ENCODE results near the gene RIMOC1.
"Not testable (repeated sequence)": the region's sequence is repeated elsewhere in the genome, so short reads cannot be mapped to it uniquely, and the experiment has no call there.

RIMOC1 gene

DNA sequence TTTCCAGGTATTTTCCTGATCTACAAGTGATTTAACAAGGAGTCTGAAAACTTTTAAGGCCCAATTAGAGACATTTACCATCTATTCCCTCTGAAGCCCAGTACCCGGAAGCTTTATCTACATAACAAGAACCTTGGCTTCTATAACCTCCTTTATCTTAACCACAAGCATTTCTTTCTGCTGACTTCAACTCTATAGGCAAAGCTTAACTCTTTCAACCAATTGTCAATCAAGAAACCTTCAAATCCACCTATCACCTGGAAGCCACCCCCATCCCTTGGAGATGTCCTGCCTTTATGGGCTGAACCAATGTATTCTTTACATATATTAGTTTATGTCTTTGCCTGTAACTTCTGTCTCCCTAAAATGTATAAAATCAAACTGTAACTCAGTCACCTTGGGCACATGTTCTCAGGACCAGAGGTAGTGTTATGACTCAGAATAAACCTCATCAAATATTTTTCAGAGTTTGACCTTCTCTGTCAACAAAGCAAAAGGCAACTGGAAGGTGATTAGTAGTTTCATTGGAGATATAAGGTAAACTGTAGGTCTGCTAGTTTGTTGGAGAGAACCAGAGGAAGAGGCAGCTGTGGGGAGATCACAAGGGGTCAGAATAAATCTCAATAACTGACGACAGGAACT, 13.0 kb upstream of the RIMOC1 start:
- DNase-seq (ENCODE audit: low read depth in 2 of 2), result no peak

- DNase-seq (ENCODE audit: low read depth in 2 of 2), result no peak
Observed at GRCh38 chr5:41892031-41892430, 12.1 kb upstream of the RIMOC1 start.

DNA sequence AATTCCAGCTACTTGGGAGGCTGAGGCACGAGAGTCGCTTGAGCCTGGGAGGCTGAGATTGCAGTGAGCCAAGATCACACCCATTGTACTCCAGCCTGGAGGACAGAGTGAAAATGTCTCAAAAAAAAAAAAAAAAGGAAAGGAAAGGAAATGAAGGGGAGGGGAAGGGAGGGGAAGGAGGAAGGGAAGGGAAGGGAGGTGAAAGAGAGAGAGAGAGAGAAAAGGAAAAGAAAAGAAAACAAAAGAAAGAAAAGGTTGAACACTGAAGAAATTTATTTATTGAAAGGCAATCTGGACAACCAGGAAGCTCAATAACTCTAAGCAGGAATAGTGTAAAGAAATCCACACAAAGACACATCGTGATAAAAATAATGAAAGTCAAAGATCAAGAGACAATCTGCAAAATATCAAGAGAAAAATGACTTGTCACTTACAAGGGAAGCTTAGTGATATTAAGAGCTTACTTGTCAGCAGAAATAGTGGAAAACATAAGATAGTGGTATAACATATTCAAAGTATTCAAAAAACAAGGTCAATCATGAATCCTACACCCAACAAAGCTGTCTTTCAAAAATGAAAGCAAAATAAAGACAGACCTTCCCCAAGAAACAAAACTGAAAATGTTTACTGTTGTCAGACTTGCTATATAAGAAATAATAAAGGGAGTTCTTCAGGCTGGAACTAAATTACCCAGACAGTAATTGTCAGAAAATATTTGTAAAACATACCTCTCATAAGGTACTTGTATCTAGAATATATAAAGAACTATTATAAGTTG, 10.9 kb upstream of the RIMOC1 start:
- no peak for DNase-seq (ENCODE audit: low read depth in 2 of 2)

DNA sequence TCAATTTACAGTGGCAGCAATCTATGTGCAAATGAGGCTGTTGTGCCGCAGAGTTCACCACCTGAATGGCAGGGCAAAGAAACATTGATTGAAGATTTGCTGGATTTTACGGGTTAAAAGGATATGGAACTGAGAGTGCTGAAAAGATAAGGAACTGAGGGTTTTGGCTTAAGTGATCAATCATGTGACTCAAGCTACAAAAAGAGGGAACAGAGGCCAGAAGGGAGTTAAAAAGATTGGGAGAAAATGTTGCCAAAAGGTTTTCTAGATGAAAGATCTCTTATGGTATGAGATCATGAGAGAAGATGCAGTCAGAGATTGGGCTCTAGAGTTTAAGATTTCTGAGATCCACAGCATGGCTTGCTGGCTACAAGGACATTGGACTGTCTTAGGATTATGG, 7.9 kb upstream of the RIMOC1 start:
- no peak for DNase-seq (ENCODE audit: low read depth in 2 of 2)

DNA sequence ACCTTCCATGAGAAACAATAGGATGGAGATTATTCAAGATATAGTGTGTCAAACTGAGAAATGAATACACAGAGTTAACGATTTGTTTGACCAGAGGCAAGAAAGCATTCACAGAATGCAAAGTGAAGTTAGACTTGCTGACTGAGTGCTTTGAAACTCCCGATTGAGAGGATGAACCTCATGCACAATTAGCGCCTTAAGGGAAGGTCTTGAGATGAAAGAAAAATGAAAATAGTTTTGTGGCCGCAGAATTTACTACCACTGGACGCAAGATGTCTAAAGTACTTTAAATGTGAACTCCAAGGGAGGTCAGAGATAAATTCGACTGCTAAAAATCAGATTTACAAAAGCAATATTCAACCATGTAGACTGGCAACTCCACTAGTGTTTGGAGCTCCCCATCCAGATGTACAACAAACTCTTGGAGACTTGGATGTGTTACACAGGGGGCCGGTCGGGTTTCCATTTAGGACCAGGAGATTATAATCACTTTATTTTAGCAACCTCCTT, 707 bp upstream of the RIMOC1 start:
- DNase-seq (ENCODE audit: low read depth in 2 of 2), result no peak

- DNase-seq (ENCODE audit: low read depth in 2 of 2), result no peak
Observed at GRCh38 chr5:41906151-41906550, 2.0 kb downstream of the RIMOC1 start.

- DNase-seq (ENCODE audit: low read depth in 2 of 2), result no peak
Observed at GRCh38 chr5:41908374-41909079, 4.4 kb downstream of the RIMOC1 start.

DNA sequence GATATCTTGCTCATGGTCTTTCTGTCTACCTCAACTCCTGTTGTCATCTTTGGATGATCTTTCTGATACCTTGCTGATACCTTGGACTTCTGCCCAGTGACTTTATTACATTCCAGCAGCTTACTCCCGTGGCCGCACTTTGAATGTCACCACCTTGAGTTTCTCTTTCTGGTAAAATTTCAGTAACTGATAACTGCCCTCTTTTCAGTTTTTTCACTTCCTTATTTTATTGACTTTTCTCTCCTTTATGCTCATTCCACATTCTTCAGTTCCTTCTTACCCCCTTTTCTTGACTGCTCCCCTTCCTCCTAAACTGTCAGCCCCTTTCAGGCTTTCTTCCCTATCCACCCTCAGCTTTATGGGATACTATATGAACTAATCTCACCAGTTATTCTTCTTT, 14.0 kb downstream of the RIMOC1 start:
- no peak for DNase-seq (ENCODE audit: low read depth in 2 of 2)

- no peak for DNase-seq (ENCODE audit: low read depth in 2 of 2)
Observed at GRCh38 chr5:41921166-41921565, 17.0 kb downstream of the RIMOC1 start.

DNA sequence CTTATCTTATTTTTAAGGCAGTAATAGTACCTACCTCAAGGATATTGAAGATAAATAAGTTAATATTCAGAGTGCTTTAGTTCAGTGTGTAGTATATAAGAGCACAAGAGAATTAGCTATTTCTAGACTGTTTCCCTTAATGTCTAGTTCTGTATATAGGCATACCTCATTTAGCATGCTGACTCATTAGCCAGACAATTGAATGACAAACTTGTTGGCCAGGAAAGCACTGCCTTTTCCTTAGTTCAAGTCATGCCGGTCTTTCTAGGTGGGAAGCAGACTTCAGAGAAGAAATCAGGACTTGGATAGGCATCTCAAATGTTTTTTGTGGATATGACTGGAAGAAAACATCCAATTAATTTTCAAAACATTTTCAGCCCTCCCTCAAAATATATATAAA, 17.7 kb downstream of the RIMOC1 start:
- DNase-seq (ENCODE audit: low read depth in 2 of 2), result no peak

GRCh38 chr5:41924526-41924871, 20.4 kb downstream of the RIMOC1 start:
- DNase-seq (ENCODE audit: low read depth in 2 of 2), result no peak

GRCh38 chr5:41924872-41925554, 20.9 kb downstream of the RIMOC1 start, which contains the start of gene FBXO4:
Gene FBXO4, plus strand, starts transcription at chr5:41925281. Its CDS starts 29 bp downstream, at chr5:41925310.
- DNase-seq (ENCODE audit: low read depth in 2 of 2), result peak; percentile 67 to 70

GRCh38 chr5:41925555-41925951, 21.4 kb downstream of the RIMOC1 start:
- DNase-seq (ENCODE audit: low read depth in 2 of 2), result no peak

- no peak for DNase-seq (ENCODE audit: low read depth in 2 of 2)
Observed at GRCh38 chr5:41927604-41928003, 23.5 kb downstream of the RIMOC1 start.

DNA sequence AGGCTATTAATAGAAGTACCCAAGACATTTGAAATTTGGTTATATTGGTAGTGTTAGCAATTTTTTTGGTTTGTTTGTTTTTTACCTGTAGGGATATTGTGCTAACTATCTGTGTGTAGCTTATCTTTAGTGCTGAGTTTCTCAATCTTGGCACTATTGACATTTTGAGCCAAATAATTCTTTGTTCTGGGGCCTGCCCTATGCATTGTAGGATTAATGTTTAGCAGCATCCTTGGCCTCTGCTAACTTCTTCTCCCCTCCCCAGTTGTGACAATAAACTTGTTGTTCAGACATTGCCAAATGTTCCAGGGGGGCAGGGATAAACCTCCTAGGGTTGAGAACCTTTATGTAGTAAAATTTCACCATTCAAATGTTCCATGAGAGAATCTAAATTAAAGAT, 24.9 kb downstream of the RIMOC1 start:
- DNase-seq (ENCODE audit: low read depth in 2 of 2), result no peak

- no peak for DNase-seq (ENCODE audit: low read depth in 2 of 2)
Observed at GRCh38 chr5:41932770-41933169, 28.6 kb downstream of the RIMOC1 start.

GRCh38 chr5:41935544-41935943, 31.4 kb downstream of the RIMOC1 start:
- DNase-seq (ENCODE audit: low read depth in 2 of 2), result no peak

DNA sequence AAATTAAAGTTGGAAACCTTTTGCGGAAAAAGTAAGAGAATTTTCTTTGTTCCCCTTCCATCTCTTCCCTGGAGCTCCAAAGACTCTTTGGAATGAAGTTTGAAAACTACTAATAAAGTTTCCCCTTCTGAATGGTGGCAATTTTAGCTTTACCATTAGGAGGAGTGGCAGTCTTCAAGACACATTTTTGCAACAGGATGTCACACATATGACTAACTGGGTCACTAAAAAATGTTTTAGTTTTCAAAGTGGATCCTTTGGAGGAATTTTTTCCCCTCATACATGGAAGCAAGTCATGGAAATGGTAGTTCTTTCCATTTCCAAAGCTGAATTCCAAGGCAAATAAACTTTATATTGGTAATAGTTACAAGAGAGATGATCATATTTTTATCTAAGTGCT, 36.5 kb downstream of the RIMOC1 start:
- no peak for DNase-seq (ENCODE audit: low read depth in 2 of 2)

GRCh38 chr5:41945332-41945955, 41.3 kb downstream of the RIMOC1 start:
- DNase-seq (ENCODE audit: low read depth in 2 of 2), result not testable (repeated sequence)

GRCh38 chr5:41951224-41951623, 47.1 kb downstream of the RIMOC1 start:
- no peak for DNase-seq (ENCODE audit: low read depth in 2 of 2)
